HepG2 (cell line): Measurements from ENCODE around the gene AHCTF1. TPM values are rescaled to one million over a fixed set of nuclear protein-coding genes. Genes with fewer than 3 reads are reported as not detected.

Experiments used
- BCL6 ChIP-seq: IDR thresholded peaks from 2 replicates; pipeline ENCODE4 v1.6.1; 2016; ENCODE audit warnings: missing genetic modification reagents, missing compliant biosample characterization
- CEBPB ChIP-seq: IDR thresholded peaks from 2 replicates; pipeline ENCODE4 v1.6.1; 2011; ENCODE audit warnings: low read depth, low read length, improper control_type of control experiment, borderline replicate concordance
- CEBPG ChIP-seq: IDR thresholded peaks from 2 replicates; pipeline ENCODE4 v1.6.1; 2016
- EHMT2 ChIP-seq: fragments of 200-600 bp; sonication (generic); IDR thresholded peaks from 2 replicates; pipeline ENCODE4 v1.7.0; 2017; ENCODE audit warnings: antibody characterized with exemption, low read depth, low read length, borderline replicate concordance
- ETV6 ChIP-seq: sonication (generic); formaldehyde crosslinking; conservative IDR thresholded peaks from 2 replicates; pipeline ENCODE4 v1.4.0; 2020; ENCODE audit warnings: missing genetic modification reagents
- FOSL2 ChIP-seq: sonication (generic); formaldehyde crosslinking; IDR thresholded peaks from 2 replicates; pipeline ENCODE4 v1.4.0; 2020; ENCODE audit warnings: missing genetic modification reagents
- GFI1 ChIP-seq: sonication (generic); formaldehyde crosslinking; IDR thresholded peaks from 2 replicates; pipeline ENCODE4 v1.5.0; 2020; ENCODE audit warnings: missing genetic modification reagents, mild to moderate bottlenecking, borderline replicate concordance
- HIVEP1 ChIP-seq: sonication (generic); formaldehyde crosslinking; IDR thresholded peaks from 2 replicates; pipeline ENCODE4 v1.4.0; 2020; ENCODE audit warnings: mild to moderate bottlenecking, missing genetic modification reagents
- KLF11 ChIP-seq: IDR thresholded peaks from 2 replicates; pipeline ENCODE4 v1.6.1; 2016; ENCODE audit warnings: missing compliant biosample characterization
- MAFG ChIP-seq: sonication (generic); formaldehyde crosslinking; IDR thresholded peaks from 2 replicates; pipeline ENCODE4 v1.5.1; 2020; ENCODE audit warnings: mild to moderate bottlenecking, missing genetic modification reagents
- MIER3 ChIP-seq: IDR thresholded peaks from 2 replicates; pipeline ENCODE4 v1.6.1; 2016; ENCODE audit warnings: missing compliant biosample characterization, borderline replicate concordance
- MTA3 ChIP-seq: sonication (generic); formaldehyde crosslinking; IDR thresholded peaks from 2 replicates; pipeline ENCODE4 v1.4.0; 2020; ENCODE audit warnings: missing genetic modification reagents
- ONECUT2 ChIP-seq: sonication (generic); formaldehyde crosslinking; IDR thresholded peaks from 2 replicates; pipeline ENCODE4 v1.4.0; 2020; ENCODE audit warnings: missing genetic modification reagents
- RBM39 ChIP-seq: fragments of 200-400 bp; formaldehyde crosslinking; IDR thresholded peaks from one replicate; pipeline ENCODE4 v1.6.1; 2018; ENCODE audit warnings: antibody characterized with exemption, mild to moderate bottlenecking, low read depth, low read length; ENCODE audit not compliant: poor library complexity, severe bottlenecking
- SRSF4 ChIP-seq: fragments of 200-400 bp; formaldehyde crosslinking; IDR thresholded peaks from one replicate; pipeline ENCODE4 v1.6.1; 2018; ENCODE audit warnings: mild to moderate bottlenecking, low read depth, low read length, moderate library complexity; ENCODE audit not compliant: poor library complexity, severe bottlenecking
- TBL1XR1 ChIP-seq: fragments of 150-350 bp; IDR thresholded peaks from 2 replicates; pipeline ENCODE4 v1.6.1; 2014; ENCODE audit warnings: borderline replicate concordance, low read length; ENCODE audit not compliant: partially characterized antibody
- ZBTB10 ChIP-seq: sonication (generic); formaldehyde crosslinking; IDR thresholded peaks from 2 replicates; pipeline ENCODE4 v1.4.0; 2020; ENCODE audit warnings: missing genetic modification reagents, borderline replicate concordance
- ZFP41 ChIP-seq: sonication (generic); formaldehyde crosslinking; IDR thresholded peaks from 2 replicates; pipeline ENCODE4 v1.4.0; 2020; ENCODE audit warnings: mild to moderate bottlenecking, missing genetic modification reagents, borderline replicate concordance
- ZNF225 ChIP-seq: sonication (generic); formaldehyde crosslinking; IDR thresholded peaks from 2 replicates; pipeline ENCODE4 v1.4.0; 2020; ENCODE audit warnings: mild to moderate bottlenecking, missing genetic modification reagents
- ZNF263 ChIP-seq: sonication (generic); formaldehyde crosslinking; IDR thresholded peaks from 2 replicates; pipeline ENCODE4 v1.4.0; 2020; ENCODE audit warnings: missing genetic modification reagents
- ZNF558 ChIP-seq: sonication (generic); formaldehyde crosslinking; IDR thresholded peaks from 2 replicates; pipeline ENCODE4 v1.9.0; 2022; ENCODE audit warnings: mild to moderate bottlenecking, missing genetic modification reagents, borderline replicate concordance
- ZNF772 ChIP-seq: sonication (generic); formaldehyde crosslinking; IDR thresholded peaks from 2 replicates; pipeline ENCODE4 v1.5.0; 2020; ENCODE audit warnings: mild to moderate bottlenecking, missing genetic modification reagents
- ZNF781 ChIP-seq: sonication (generic); formaldehyde crosslinking; IDR thresholded peaks from 2 replicates; pipeline ENCODE4 v1.5.1; 2020; ENCODE audit warnings: borderline replicate concordance, mild to moderate bottlenecking, missing genetic modification reagents; ENCODE audit errors: not compliant biosample characterization
- polyA plus RNA-seq, 8 experiments: library from polyadenylated mRNA; depleted of rRNA in 3 of 8; stranded (reverse) in 7 of 8; unstranded in 1 of 8; fragments of >200 nt; fragmentation: Illumina TruSeq in 4 of 8; extraction: Trizol in 4 of 8; gene quantifications; 2 replicates each; pipeline versions ENCODE4 v1.2.1 to v1.2.3, GENCODE V29; 2011 to 2016; ENCODE audit warnings: low read depth in 4 of 8, missing spikeins in 1 of 8, mixed read lengths in 1 of 8; ENCODE audit not compliant: insufficient read depth in 1 of 8
- total RNA-seq, 5 experiments: library from RNA; depleted of rRNA; stranded (reverse); fragments of >200 nt; fragmentation: Illumina TruSeq; extraction: Trizol; gene quantifications; 2 replicates each; pipeline ENCODE4 v1.2.3, GENCODE V29; 2016; ENCODE audit warnings: low read depth in 1 of 5
- TF ChIP-seq, protein P1 (sequence below): sonication (generic); formaldehyde crosslinking; IDR thresholded peaks from 2 replicates; pipeline ENCODE4 v1.4.0; 2020; ENCODE audit warnings: mild to moderate bottlenecking, low read depth, missing genetic modification reagents
- TF ChIP-seq, protein P2 (sequence below): sonication (generic); formaldehyde crosslinking; IDR thresholded peaks from 2 replicates; pipeline ENCODE4 v1.8.0; 2022; ENCODE audit warnings: mild to moderate bottlenecking, missing genetic modification reagents, moderate library complexity

Gene AHCTF1
- total and polyA plus RNA-seq, 2 of the 13 experiments (the other 11 are each of a cell fraction or from before 2014, with no cell fraction given): 16.6 to 45.9 TPM

DNA sequence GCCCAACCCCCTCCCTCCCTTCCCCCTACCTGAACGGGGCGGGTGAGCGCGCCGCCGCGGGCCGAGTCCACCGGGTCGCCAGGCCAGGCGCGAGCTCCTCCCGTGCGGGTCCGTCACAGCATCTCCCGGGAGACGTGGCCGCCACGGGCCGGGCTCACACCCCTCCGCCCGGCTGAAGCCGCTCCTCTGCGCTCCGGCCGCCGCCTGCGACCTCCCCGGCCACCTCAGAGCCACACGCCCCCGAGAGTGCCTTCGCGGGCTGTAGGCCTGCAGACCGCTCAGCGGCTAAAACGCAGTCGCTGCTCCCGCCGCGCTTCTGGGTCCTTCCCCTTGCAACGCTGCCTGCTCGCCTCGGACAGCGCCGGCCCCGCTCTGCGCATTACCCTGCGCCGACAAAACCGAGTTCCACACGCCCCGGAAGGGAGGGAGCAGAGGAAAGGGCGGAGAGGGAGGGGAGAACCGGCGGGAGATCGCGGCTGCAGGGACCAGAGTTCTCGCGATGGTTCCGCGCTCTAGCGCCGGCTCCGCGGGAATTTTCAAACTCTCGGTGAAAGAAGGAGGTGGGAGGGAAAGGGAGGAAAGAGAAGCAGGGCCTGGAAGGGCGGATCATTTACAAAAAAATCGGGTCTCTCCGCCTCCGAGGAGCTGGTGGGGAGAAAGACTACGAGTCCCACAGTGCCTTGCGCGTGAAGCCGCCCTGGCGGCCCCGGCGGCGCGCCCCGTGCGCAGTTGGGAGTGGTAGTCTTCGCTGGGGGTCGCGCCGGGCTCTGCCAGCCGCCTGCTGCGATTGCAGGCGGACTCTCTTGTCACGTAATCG, at the start of gene AHCTF1 (continued):
- TF ChIP-seq, protein P1, sequence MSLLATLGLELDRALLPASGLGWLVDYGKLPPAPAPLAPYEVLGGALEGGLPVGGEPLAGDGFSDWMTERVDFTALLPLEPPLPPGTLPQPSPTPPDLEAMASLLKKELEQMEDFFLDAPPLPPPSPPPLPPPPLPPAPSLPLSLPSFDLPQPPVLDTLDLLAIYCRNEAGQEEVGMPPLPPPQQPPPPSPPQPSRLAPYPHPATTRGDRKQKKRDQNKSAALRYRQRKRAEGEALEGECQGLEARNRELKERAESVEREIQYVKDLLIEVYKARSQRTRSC (CRISPR knock-in tag): no peak
- TF ChIP-seq KLF11 (CRISPR knock-in tag): no peak
- no peak for TF ChIP-seq SRSF4
- TF ChIP-seq ZNF772 (CRISPR knock-in tag): peak; percentile 91
- peak; percentile 82; the same call in 1 of the 2 replicates for TF ChIP-seq HIVEP1 (CRISPR knock-in tag)
- TF ChIP-seq CEBPB: no peak
- peak; percentile 51; the same call in 1 of the 2 replicates for TF ChIP-seq CEBPG (CRISPR knock-in tag)
- TF ChIP-seq ETV6: 0 out of 2 replicates have a peak, but pooled peaks have one; percentile 16
- peak; percentile 91 for TF ChIP-seq RBM39
- TF ChIP-seq, protein P2, sequence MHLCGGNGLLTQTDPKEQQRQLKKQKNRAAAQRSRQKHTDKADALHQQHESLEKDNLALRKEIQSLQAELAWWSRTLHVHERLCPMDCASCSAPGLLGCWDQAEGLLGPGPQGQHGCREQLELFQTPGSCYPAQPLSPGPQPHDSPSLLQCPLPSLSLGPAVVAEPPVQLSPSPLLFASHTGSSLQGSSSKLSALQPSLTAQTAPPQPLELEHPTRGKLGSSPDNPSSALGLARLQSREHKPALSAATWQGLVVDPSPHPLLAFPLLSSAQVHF (CRISPR knock-in tag): 0 out of 2 replicates have a peak, but pooled peaks have one; percentile 27
- 0 out of 2 replicates have a peak, but pooled peaks have one; percentile 18 for TF ChIP-seq GFI1 (CRISPR knock-in tag)
- no peak for TF ChIP-seq MTA3 (CRISPR knock-in tag)
- TF ChIP-seq ZNF558: no peak; the same call in 1 of the 2 replicates
- no peak for TF ChIP-seq ZNF263 (CRISPR knock-in tag)
- TF ChIP-seq BCL6: no peak
- no peak; the same call in 1 of the 2 replicates for TF ChIP-seq ZNF225 (CRISPR knock-in tag)
- 0 out of 2 replicates have a peak, but pooled peaks have one; percentile 66 for TF ChIP-seq ONECUT2
- TF ChIP-seq ZBTB10 (CRISPR knock-in tag): no peak
- TF ChIP-seq FOSL2 (CRISPR knock-in tag): peak; percentile 33
- peak; percentile 74 for TF ChIP-seq TBL1XR1
- peak; percentile 68; the same call in 1 of the 2 replicates for TF ChIP-seq MIER3
- TF ChIP-seq MAFG (CRISPR knock-in tag): no peak
- TF ChIP-seq ZNF781 (CRISPR knock-in tag): no peak
- 0 out of 2 replicates have a peak, but pooled peaks have one; percentile 53 for TF ChIP-seq ZFP41 (CRISPR knock-in tag)
- TF ChIP-seq EHMT2: no peak
